Astrocyte (in vitro differentiated cells and primary cell): ENCODE measurements around the gene CLEC19A.

Experiments used
- EZH2 ChIP-seq: IDR thresholded peaks from 2 replicates; pipeline ENCODE4 v1.6.1; 2012; ENCODE audit warnings: mild to moderate bottlenecking, low read length, inconsistent platforms; ENCODE audit not compliant: insufficient read depth
- TF ChIP-seq, protein P1 (sequence below): IDR thresholded peaks from 2 replicates; pipeline ENCODE4 v1.5.1; 2011; ENCODE audit warnings: low read depth, mild to moderate bottlenecking, inconsistent platforms, low read length, moderate library complexity; ENCODE audit not compliant: insufficient read depth

DNA sequence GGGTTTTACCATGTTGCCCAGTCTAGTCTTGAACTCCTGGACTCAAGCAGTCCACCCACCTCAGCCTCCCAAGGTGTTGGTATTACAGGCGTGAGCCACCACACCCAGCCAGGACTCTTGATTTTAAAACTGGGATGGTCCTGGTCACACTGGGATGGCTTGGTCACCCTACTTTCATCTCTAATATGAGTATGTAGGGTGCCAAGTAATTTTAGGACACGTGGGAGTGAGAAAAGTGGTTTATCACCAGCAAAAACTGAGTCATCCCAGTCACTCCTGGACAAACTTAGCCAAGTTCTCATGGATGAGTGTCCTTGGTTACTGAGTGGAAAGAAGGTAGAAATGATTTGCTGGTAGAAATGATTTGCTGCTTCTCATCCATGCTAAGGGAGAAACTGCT is 9.9 kb downstream of the CLEC19A start:
- TF ChIP-seq, protein P1, sequence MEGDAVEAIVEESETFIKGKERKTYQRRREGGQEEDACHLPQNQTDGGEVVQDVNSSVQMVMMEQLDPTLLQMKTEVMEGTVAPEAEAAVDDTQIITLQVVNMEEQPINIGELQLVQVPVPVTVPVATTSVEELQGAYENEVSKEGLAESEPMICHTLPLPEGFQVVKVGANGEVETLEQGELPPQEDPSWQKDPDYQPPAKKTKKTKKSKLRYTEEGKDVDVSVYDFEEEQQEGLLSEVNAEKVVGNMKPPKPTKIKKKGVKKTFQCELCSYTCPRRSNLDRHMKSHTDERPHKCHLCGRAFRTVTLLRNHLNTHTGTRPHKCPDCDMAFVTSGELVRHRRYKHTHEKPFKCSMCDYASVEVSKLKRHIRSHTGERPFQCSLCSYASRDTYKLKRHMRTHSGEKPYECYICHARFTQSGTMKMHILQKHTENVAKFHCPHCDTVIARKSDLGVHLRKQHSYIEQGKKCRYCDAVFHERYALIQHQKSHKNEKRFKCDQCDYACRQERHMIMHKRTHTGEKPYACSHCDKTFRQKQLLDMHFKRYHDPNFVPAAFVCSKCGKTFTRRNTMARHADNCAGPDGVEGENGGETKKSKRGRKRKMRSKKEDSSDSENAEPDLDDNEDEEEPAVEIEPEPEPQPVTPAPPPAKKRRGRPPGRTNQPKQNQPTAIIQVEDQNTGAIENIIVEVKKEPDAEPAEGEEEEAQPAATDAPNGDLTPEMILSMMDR: no peak
- no peak for TF ChIP-seq EZH2
